OCI-LY7 (cell line): Measurements from ENCODE around the gene TNIK. TPM values are rescaled to one million over a fixed set of nuclear protein-coding genes. Genes with fewer than 3 reads are reported as not detected.
A peak's percentile ranks its signal among the peaks of the same experiment; 100 is the strongest.

ENCODE experiments used
- BruUV-seq: library from RNA; stranded (reverse); fragments of 400-500 nt; replicated peaks from 2 replicates; lab custom pipeline; 2021; lab: Mats Ljungman, UMichigan
- CTCF ChIA-PET: fragments of 300-600 bp; sonication (Branson Sonifier 250); formaldehyde crosslinking; loops from one replicate; lab custom pipeline; 2022; ENCODE audit warnings: antibody characterized with exemption; ENCODE audit not compliant: unreplicated experiment; lab: Charles Lee
- POLR2A ChIA-PET: fragments of 300-600 bp; sonication (Branson Sonifier 250); formaldehyde crosslinking; loops from one replicate; lab custom pipeline; 2022; ENCODE audit warnings: antibody characterized with exemption; lab: Charles Lee
- DNase-seq: peaks from one replicate; pipeline ENCODE4 v3.0.0-alpha.2; 2015; ENCODE audit warnings: low spot score
- H2AFZ ChIP-seq: fragments of 200-600 bp; sonication (generic), shearing (Covaris generic); 2 replicates; pipeline ENCODE4 v1.6.1; 2014; ENCODE audit warnings: mild to moderate bottlenecking, antibody characterized with exemption, low read length, moderate library complexity
- H3K27ac ChIP-seq: fragments of 200-600 bp; sonication (generic); 2 replicates; pipeline ENCODE4 v1.5.1; 2014; ENCODE audit warnings: mixed run types, low read depth, mild to moderate bottlenecking, moderate library complexity, low read length, inconsistent platforms; ENCODE audit not compliant: poor library complexity, severe bottlenecking
- H3K36me3 ChIP-seq: fragments of 200-600 bp; sonication (generic); 2 replicates; pipeline ENCODE4 v1.6.1; 2014; ENCODE audit warnings: mild to moderate bottlenecking, antibody characterized with exemption, low read length, moderate library complexity, mixed read lengths; ENCODE audit not compliant: insufficient read depth
- H3K4me1 ChIP-seq: fragments of 200-600 bp; sonication (generic); 2 replicates; pipeline ENCODE4 v1.5.1; 2014; ENCODE audit warnings: mild to moderate bottlenecking, low read length; ENCODE audit not compliant: insufficient read depth, poor library complexity, severe bottlenecking
- H3K4me2 ChIP-seq: fragments of 200-600 bp; sonication (generic); 2 replicates; pipeline ENCODE4 v1.6.1; 2014; ENCODE audit warnings: mild to moderate bottlenecking, low read length
- H3K4me3 ChIP-seq: fragments of 200-600 bp; sonication (generic); 2 replicates; pipeline ENCODE4 v1.5.1; 2014; ENCODE audit warnings: mild to moderate bottlenecking, low read depth, low read length; ENCODE audit not compliant: poor library complexity, severe bottlenecking
- H3K79me2 ChIP-seq: fragments of 200-600 bp; sonication (generic); 2 replicates; pipeline ENCODE4 v1.6.1; 2016; ENCODE audit warnings: low read depth, mild to moderate bottlenecking, low read length, moderate library complexity, mixed read lengths; ENCODE audit not compliant: insufficient read depth
- H3K9me2 ChIP-seq: fragments of 200-600 bp; sonication (generic); 2 replicates; pipeline ENCODE4 v1.6.1; 2016; ENCODE audit warnings: mild to moderate bottlenecking, low read length, mixed read lengths; ENCODE audit not compliant: insufficient read depth
- H3K9me3 ChIP-seq: fragments of 200-600 bp; sonication (generic); 2 replicates; pipeline ENCODE4 v1.6.1; 2014; ENCODE audit warnings: mild to moderate bottlenecking, mixed run types, low read length, mixed read lengths
- H4K20me1 ChIP-seq: fragments of 200-600 bp; sonication (generic); 2 replicates; pipeline ENCODE4 v1.6.1; 2014; ENCODE audit warnings: mild to moderate bottlenecking, antibody characterized with exemption, low read length, moderate library complexity, mixed read lengths; ENCODE audit not compliant: insufficient read depth
- EZH2phosphoT487 ChIP-seq: fragments of 200-600 bp; sonication (generic); IDR thresholded peaks from 2 replicates; pipeline ENCODE4 v1.6.1; 2018; ENCODE audit warnings: low read depth, borderline replicate concordance, mild to moderate bottlenecking, mixed run types, antibody characterized with exemption, low read length, moderate library complexity, mixed read lengths
- intact Hi-C: fragments of 100-400 bp; cut with micrococcal nuclease; formaldehyde crosslinking; loops from one replicate; pipeline ENCODE4 v1.10.0; 2022; ENCODE audit not compliant: unreplicated experiment
- total RNA-seq, 2 experiments: library from RNA; depleted of rRNA in 1 of 2; stranded (reverse); fragments of >200 nt in 1 of 2; shearing (Covaris generic) in 1 of 2; gene quantifications; 2 replicates each; pipeline ENCODE4 v1.2.3, GENCODE V29; 2014 to 2022
- TF ChIP-seq, protein P1 (sequence below): fragments of 200-600 bp; sonication (generic); conservative IDR thresholded peaks from 2 replicates; pipeline ENCODE4 v1.5.1; 2014; ENCODE audit warnings: mild to moderate bottlenecking, antibody characterized with exemption, low read length, moderate library complexity, mixed read lengths

TNIK gene
- total RNA-seq, 2 experiments from 2014 or later: not detected

GRCh38 chr3:171330938-171331337, 129.3 kb downstream of the TNIK start:
- Histone ChIP-seq H3K36me3 (no peaks in the 10 kb centered on the region), H2AFZ (no peak overlapping the region), H3K9me3 (no peaks in the 10 kb centered on the region), H3K4me1 (no peaks in the 10 kb centered on the region), H4K20me1 (no peaks in the 10 kb centered on the region), H3K27ac (no peak overlapping the region), H3K4me2 (no peak overlapping the region), H3K4me3 (no peak overlapping the region), H3K9me2 (no peaks in the 10 kb centered on the region), H3K79me2 (no peaks in the 10 kb centered on the region)
- intact Hi-C loops: no loop called here
- TF ChIP-seq, protein P1, sequence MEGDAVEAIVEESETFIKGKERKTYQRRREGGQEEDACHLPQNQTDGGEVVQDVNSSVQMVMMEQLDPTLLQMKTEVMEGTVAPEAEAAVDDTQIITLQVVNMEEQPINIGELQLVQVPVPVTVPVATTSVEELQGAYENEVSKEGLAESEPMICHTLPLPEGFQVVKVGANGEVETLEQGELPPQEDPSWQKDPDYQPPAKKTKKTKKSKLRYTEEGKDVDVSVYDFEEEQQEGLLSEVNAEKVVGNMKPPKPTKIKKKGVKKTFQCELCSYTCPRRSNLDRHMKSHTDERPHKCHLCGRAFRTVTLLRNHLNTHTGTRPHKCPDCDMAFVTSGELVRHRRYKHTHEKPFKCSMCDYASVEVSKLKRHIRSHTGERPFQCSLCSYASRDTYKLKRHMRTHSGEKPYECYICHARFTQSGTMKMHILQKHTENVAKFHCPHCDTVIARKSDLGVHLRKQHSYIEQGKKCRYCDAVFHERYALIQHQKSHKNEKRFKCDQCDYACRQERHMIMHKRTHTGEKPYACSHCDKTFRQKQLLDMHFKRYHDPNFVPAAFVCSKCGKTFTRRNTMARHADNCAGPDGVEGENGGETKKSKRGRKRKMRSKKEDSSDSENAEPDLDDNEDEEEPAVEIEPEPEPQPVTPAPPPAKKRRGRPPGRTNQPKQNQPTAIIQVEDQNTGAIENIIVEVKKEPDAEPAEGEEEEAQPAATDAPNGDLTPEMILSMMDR: no peak
- TF ChIP-seq EZH2phosphoT487: no peak
- DNase-seq: no peak
- POLR2A ChIA-PET: interaction anchor here (0.6 to 1.2 kb wide), 2 partner anchors 18 to 1190 kb away, joined by 3 to 4 read pairs; no protein-coding TSS in a partner anchor
- CTCF ChIA-PET: no interaction called here
- no TSS peak for BruUV-seq

- no peaks in the 10 kb centered on the region for H3K36me3 ChIP-seq
- no peak overlapping the region for H3K4me2 ChIP-seq
- H3K4me3 ChIP-seq: no peak overlapping the region
- H3K9me2 ChIP-seq: no peaks in the 10 kb centered on the region
- H2AFZ ChIP-seq: no peak overlapping the region
- POLR2A ChIA-PET: interaction anchor here (0.9 to 1.2 kb wide), 2 partner anchors 58 to 118 kb away, joined by 3 to 4 read pairs; no protein-coding TSS in a partner anchor
- no peak for DNase-seq
- no peaks in the 10 kb centered on the region for H4K20me1 ChIP-seq
- intact Hi-C loops: no loop called here
- no peak for TF ChIP-seq EZH2phosphoT487
- TF ChIP-seq, protein P1: no peak
- no peaks in the 10 kb centered on the region for H3K79me2 ChIP-seq
- H3K9me3 ChIP-seq: no peaks in the 10 kb centered on the region
- CTCF ChIA-PET: no interaction called here
- H3K27ac ChIP-seq: no peak overlapping the region
- no TSS peak for BruUV-seq
- H3K4me1 ChIP-seq: no peaks in the 10 kb centered on the region
Measured at GRCh38 chr3:171329746-171330145, 130.5 kb downstream of the TNIK start.

DNA sequence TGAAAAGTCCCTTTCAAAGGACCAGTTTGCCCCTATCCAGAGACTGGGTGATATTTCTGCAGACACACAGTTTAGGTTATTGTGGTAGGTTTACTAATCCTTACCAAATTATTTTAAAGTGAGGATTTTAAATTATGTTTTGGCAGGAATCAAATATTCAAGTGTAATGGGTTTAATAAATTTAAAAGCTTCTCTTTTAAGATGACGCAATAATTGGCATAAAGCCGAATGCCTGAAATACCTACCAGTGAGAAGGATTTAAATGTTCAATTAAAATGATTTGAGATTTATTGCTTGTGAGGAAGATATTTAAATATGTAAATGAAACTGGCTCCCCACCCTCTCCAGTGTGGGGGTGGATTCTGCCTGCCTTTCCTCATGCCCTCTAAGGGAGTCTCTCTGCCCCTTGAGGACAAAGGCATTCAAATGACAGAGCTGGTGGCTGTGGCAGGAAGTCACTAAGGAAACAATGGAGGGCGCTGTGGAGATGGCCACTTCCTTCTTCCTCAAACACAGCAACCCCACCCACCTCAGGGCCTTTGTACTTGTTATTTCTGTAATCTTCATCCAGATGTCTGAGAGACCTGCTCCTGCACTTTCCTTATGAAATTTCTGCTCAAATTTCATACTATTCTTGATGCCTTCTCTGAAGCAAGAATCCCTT, 131.7 kb downstream of the TNIK start:
- Histone ChIP-seq H3K79me2 (no peaks in the 10 kb centered on the region), H3K9me3 (no peaks in the 10 kb centered on the region), H4K20me1 (no peaks in the 10 kb centered on the region), H3K9me2 (no peaks in the 10 kb centered on the region), H3K36me3 (no peaks in the 10 kb centered on the region), H3K4me2 (no peak overlapping the region), H2AFZ (no peak overlapping the region), H3K4me1 (no peaks in the 10 kb centered on the region), H3K27ac (no peak overlapping the region), H3K4me3 (no peak overlapping the region)
- peak; percentile 20 for DNase-seq
- no peak for TF ChIP-seq EZH2phosphoT487
- TF ChIP-seq, protein P1: peak; percentile 54
- CTCF ChIA-PET: no interaction called here
- intact Hi-C loops: no loop called here
- BruUV-seq: no TSS peak
- POLR2A ChIA-PET: interaction anchor here (0.7 to 1.2 kb wide), 2 partner anchors 10 to 116 kb away, joined by 3 read pairs; no protein-coding TSS in a partner anchor
